Activated naive CD8-positive, alpha-beta T cell treated with anti-CD3 and anti-CD28 coated beads for 36 hours (primary cell): Measurements from ENCODE around the gene ZXDB. TPM values are rescaled to one million over a fixed set of nuclear protein-coding genes. Genes with fewer than 3 reads are reported as not detected.
"Not testable (repeated sequence)": the region's sequence is repeated elsewhere in the genome, so short reads cannot be mapped to it uniquely, and the experiment has no call there.

Experiments
- DNase-seq: peaks from one replicate; pipeline ENCODE4 v3.0.0; 2021
- H3K27ac Mint-ChIP-seq: one replicate; pipeline ENCODE4 v1.8.0; 2022; ENCODE audit warnings: mild to moderate bottlenecking, moderate library complexity, mixed read lengths
- H3K27me3 Mint-ChIP-seq: one replicate; pipeline ENCODE4 v1.8.0; 2022; ENCODE audit warnings: mild to moderate bottlenecking, mixed read lengths
- H3K36me3 Mint-ChIP-seq: one replicate; pipeline ENCODE4 v1.8.0; 2021; ENCODE audit warnings: mild to moderate bottlenecking, mixed read lengths
- H3K4me1 Mint-ChIP-seq: one replicate; pipeline ENCODE4 v1.8.0; 2021; ENCODE audit warnings: mixed read lengths
- H3K4me3 Mint-ChIP-seq: one replicate; pipeline ENCODE4 v1.8.0; 2022; ENCODE audit warnings: mild to moderate bottlenecking, moderate library complexity, mixed read lengths
- H3K9me3 Mint-ChIP-seq: one replicate; pipeline ENCODE4 v1.8.0; 2022; ENCODE audit warnings: mixed read lengths
- total RNA-seq, 2 experiments: library from RNA; stranded (reverse); gene quantifications; one replicate each; pipeline ENCODE4 v1.2.3, GENCODE V29; 2021

The ZXDB gene
- 1 to 10 TPM; 6.3 to 6.8 TPM for total RNA-seq

GRCh38 chrX:57591284-57592159, at the start of gene ZXDB:
ZXDB (plus strand) TSS chrX:57592011; CDS start chrX:57592049, 38 bp downstream.
- peaks cover 23% of the 10 kb centered on the region for H3K36me3 Mint-ChIP-seq

DNA sequence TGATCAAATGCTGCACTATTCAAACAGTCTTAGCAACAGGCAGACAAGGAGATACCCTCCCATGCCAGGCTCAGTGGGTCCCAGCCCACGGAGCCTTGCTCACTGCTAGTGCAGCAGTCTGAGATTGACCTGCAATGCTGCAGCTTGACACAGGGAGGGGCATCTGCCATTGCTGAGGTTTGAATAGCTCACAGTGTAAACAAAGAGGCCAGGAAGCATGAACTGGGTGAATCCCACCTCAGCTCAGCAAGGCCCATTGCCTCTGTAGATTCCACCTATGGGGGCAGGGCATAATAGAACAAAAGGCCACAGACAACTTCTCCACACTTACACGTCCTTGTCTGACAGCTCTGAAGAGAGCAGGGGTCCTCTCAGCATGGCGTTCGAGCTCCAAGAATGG, 26.6 kb upstream of the ZXDB start:
- DNase-seq: no peak
- H3K4me1 Mint-ChIP-seq: no peaks in the 10 kb centered on the region
- peaks cover 2% of the 10 kb centered on the region for H3K9me3 Mint-ChIP-seq
- no peak overlapping the region for H3K27ac Mint-ChIP-seq
- no peak overlapping the region for H3K4me3 Mint-ChIP-seq
- H3K36me3 Mint-ChIP-seq: no peaks in the 10 kb centered on the region
- peaks cover 3% of the 10 kb centered on the region for H3K27me3 Mint-ChIP-seq

More at GRCh38 chrX:57591284-57592159, at the start of gene ZXDB:
- peak within 1 kb of the TSS; percentile 83 for H3K4me3 Mint-ChIP-seq
- DNase-seq, H3K9me3 Mint-ChIP-seq, H3K27me3 Mint-ChIP-seq: not testable (repeated sequence)
- peaks cover 16% of the 10 kb centered on the region for H3K4me1 Mint-ChIP-seq
- peak within 1 kb of the TSS; percentile 90 for H3K27ac Mint-ChIP-seq

DNA sequence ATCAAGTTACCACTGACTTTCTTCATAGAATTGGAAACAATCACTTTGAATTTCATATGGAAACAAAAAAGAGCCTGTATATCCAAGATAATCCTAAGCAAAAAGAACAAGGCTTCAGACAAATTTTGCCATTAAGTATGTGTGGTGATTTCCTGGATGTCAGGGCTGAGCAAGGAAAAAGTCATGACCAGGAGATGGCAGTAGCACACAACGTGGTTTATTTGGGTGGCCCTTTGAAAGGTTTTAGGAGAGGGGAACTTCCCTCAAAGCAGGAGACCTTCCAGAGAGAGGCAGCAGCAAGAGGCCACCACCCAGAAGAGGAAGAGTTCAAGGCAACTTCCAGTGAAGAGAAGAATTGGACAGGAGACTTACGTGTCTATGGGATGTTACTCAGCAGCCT, 18.1 kb upstream of the ZXDB start:
- no peak overlapping the region for H3K4me3 Mint-ChIP-seq
- no peak overlapping the region for H3K27ac Mint-ChIP-seq
- no peaks in the 10 kb centered on the region for H3K36me3 Mint-ChIP-seq
- DNase-seq: no peak
- no peaks in the 10 kb centered on the region for H3K9me3 Mint-ChIP-seq
- no peaks in the 10 kb centered on the region for H3K27me3 Mint-ChIP-seq
- H3K4me1 Mint-ChIP-seq: no peaks in the 10 kb centered on the region

DNA sequence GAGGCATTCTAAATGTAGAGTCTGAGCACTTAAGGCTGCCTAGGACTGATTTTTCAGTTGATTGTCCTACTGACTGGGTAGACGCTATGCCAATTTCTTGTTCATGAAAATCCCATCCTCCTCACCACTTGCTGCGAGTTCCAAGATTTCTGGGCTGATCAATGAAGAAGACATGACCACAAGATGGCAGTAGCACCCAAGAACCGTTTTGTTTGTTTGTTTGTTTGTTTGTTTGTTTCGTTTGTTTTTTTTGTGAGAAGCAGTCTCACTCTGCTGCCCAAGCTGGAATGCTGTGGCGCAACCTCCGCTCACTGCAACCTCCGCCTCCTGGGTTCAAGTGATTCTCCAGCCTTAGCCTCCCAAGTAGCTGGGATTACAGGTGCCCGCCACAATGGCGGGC, 8.9 kb upstream of the ZXDB start:
- H3K27ac Mint-ChIP-seq, H3K36me3 Mint-ChIP-seq, H3K4me3 Mint-ChIP-seq, H3K9me3 Mint-ChIP-seq, H3K4me1 Mint-ChIP-seq, DNase-seq, H3K27me3 Mint-ChIP-seq: not testable (repeated sequence)

DNA sequence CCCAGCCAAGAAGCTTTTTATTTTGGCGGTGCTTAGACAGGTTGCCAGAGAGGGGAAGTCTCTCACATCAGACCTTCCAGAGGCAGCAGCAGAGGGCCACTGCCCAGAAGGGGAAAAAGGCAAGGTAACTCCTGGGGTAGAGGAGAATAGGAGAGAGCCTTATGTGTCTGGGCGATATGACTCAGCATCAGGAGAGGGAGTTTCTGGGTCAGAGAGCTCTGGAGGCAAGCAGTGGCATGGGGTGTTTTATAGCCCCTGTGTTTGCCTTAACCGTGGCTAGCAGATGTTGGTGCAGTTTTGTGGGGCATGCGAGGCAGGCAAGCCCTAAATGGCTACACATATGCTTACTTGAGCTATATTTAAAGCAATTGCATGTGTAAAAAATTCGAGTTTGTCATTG, 8.3 kb upstream of the ZXDB start:
- Mint-ChIP-seq H3K9me3 (no peaks in the 10 kb centered on the region), H3K4me1 (peaks cover 2% of the 10 kb centered on the region), H3K27ac (no peak overlapping the region), H3K36me3 (no peaks in the 10 kb centered on the region), H3K4me3 (no peak overlapping the region), H3K27me3 (no peaks in the 10 kb centered on the region)
- no peak for DNase-seq

GRCh38 chrX:57586360-57586759, 5.5 kb upstream of the ZXDB start:
- H3K36me3 Mint-ChIP-seq: no peaks in the 10 kb centered on the region
- peaks cover 2% of the 10 kb centered on the region for H3K4me1 Mint-ChIP-seq
- H3K4me3 Mint-ChIP-seq: no peak overlapping the region
- H3K27me3 Mint-ChIP-seq: no peaks in the 10 kb centered on the region
- H3K9me3 Mint-ChIP-seq: no peaks in the 10 kb centered on the region
- H3K27ac Mint-ChIP-seq: no peak overlapping the region
- DNase-seq: no peak

- no peaks in the 10 kb centered on the region for H3K36me3 Mint-ChIP-seq
- H3K4me1 Mint-ChIP-seq: peaks cover 2% of the 10 kb centered on the region
- H3K27me3 Mint-ChIP-seq: no peaks in the 10 kb centered on the region
- H3K27ac Mint-ChIP-seq: no peak overlapping the region
- H3K9me3 Mint-ChIP-seq: no peaks in the 10 kb centered on the region
- no peak for DNase-seq
- no peak overlapping the region for H3K4me3 Mint-ChIP-seq
Measured at GRCh38 chrX:57587062-57587461, 4.7 kb upstream of the ZXDB start.

DNA sequence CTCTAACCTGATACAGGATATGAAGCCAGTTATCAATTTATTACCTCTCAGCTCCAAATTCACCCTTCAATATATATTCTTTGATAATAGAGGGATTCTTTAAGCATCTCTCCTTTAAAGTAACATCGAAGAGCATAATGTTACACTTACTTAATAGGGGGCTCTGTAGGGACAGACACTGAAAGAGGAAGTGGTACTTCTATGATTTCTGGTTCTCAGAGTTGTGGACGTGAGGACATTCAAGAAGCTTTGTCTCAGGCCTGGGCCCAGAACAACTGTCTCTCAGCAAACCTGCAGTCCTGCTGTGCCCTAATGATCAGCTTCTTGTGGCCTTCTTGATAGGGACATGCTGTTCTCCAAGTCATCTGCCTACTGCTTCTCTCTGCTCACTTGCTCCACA, 4.2 kb upstream of the ZXDB start:
- H3K4me1 Mint-ChIP-seq: peaks cover 2% of the 10 kb centered on the region
- H3K36me3 Mint-ChIP-seq: no peaks in the 10 kb centered on the region
- no peak overlapping the region for H3K27ac Mint-ChIP-seq
- H3K9me3 Mint-ChIP-seq: no peaks in the 10 kb centered on the region
- no peaks in the 10 kb centered on the region for H3K27me3 Mint-ChIP-seq
- no peak for DNase-seq
- no peak overlapping the region for H3K4me3 Mint-ChIP-seq

- peak; percentile 28 for DNase-seq
- Mint-ChIP-seq H3K36me3 (peaks cover 28% of the 10 kb centered on the region), H3K4me1 (peaks cover 18% of the 10 kb centered on the region), H3K4me3 (peak overlapping the region; percentile 64), H3K27ac (peak overlapping the region; percentile 60)
- not testable (repeated sequence) for H3K9me3 Mint-ChIP-seq, H3K27me3 Mint-ChIP-seq
Measured at GRCh38 chrX:57592160-57592893, 516 bp downstream of the ZXDB start.

- DNase-seq: peak; percentile 24
- H3K9me3 Mint-ChIP-seq, H3K27me3 Mint-ChIP-seq: not testable (repeated sequence)
- Mint-ChIP-seq H3K36me3 (peaks cover 33% of the 10 kb centered on the region), H3K4me1 (peaks cover 15% of the 10 kb centered on the region), H3K27ac (peak overlapping the region; percentile 34), H3K4me3 (peak overlapping the region; percentile 62)
Measured at GRCh38 chrX:57592894-57593215, 1.0 kb downstream of the ZXDB start.

GRCh38 chrX:57595381-57595811, 3.6 kb downstream of the ZXDB start:
- H3K27me3 Mint-ChIP-seq: no peaks in the 10 kb centered on the region
- peaks cover 39% of the 10 kb centered on the region for H3K36me3 Mint-ChIP-seq

DNA sequence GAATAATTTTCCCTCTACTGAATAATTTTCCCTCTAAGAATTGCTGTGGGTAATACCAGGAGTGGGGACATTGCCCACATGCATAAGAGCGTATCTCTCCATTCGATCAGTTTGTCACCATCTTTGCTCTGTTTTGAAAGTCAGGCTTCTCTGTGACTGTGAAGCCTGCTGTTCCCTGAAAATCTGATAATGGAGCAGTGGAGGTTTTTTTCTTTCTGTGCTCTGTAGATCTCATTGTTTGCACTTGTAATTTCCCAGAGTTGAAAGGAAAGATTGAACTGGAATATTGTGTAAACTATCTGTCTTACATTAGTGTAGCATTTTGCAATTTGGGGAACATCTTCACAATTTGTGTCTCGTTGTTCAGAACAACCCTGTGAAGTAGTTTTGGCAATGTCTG, 4.3 kb downstream of the ZXDB start:
- no peaks in the 10 kb centered on the region for H3K27me3 Mint-ChIP-seq
- peak overlapping the region; percentile 66 for H3K4me3 Mint-ChIP-seq
- no peak overlapping the region for H3K27ac Mint-ChIP-seq
- peaks cover 18% of the 10 kb centered on the region for H3K4me1 Mint-ChIP-seq
- peaks cover 39% of the 10 kb centered on the region for H3K36me3 Mint-ChIP-seq
- no peak for DNase-seq
- H3K9me3 Mint-ChIP-seq: peaks cover 3% of the 10 kb centered on the region

More at GRCh38 chrX:57595381-57595811, 3.6 kb downstream of the ZXDB start:
- H3K9me3 Mint-ChIP-seq: peaks cover 3% of the 10 kb centered on the region
- H3K4me1 Mint-ChIP-seq: peaks cover 18% of the 10 kb centered on the region
- peak overlapping the region; percentile 75 for H3K4me3 Mint-ChIP-seq
- DNase-seq: no peak
- H3K27ac Mint-ChIP-seq: peak overlapping the region; percentile 80

GRCh38 chrX:57596516-57596915, 4.7 kb downstream of the ZXDB start:
- Mint-ChIP-seq H3K36me3 (peaks cover 39% of the 10 kb centered on the region), H3K9me3 (peaks cover 3% of the 10 kb centered on the region), H3K27ac (no peak overlapping the region), H3K27me3 (no peaks in the 10 kb centered on the region), H3K4me3 (peak overlapping the region; percentile 53), H3K4me1 (peaks cover 18% of the 10 kb centered on the region)
- no peak for DNase-seq

- Mint-ChIP-seq H3K4me3 (no peak overlapping the region), H3K27me3 (no peaks in the 10 kb centered on the region), H3K27ac (no peak overlapping the region), H3K4me1 (no peaks in the 10 kb centered on the region), H3K36me3 (peaks cover 29% of the 10 kb centered on the region), H3K9me3 (peaks cover 28% of the 10 kb centered on the region)
- DNase-seq: no peak
Measured at GRCh38 chrX:57607295-57608187, 15.7 kb downstream of the ZXDB start.

- H3K36me3 Mint-ChIP-seq: peaks cover 46% of the 10 kb centered on the region
- not testable (repeated sequence) for H3K27me3 Mint-ChIP-seq, H3K4me1 Mint-ChIP-seq, H3K27ac Mint-ChIP-seq, H3K4me3 Mint-ChIP-seq, DNase-seq
- peaks cover 25% of the 10 kb centered on the region for H3K9me3 Mint-ChIP-seq
Measured at GRCh38 chrX:57613351-57613750, 21.5 kb downstream of the ZXDB start.
